HG03354 (cell line): ENCODE measurements around the gene WDR37.
A peak's percentile ranks its signal among the peaks of the same experiment; 100 is the strongest.
"Not testable (repeated sequence)": the region's sequence is repeated elsewhere in the genome, so short reads cannot be mapped to it uniquely, and the experiment has no call there.

Source experiments
- ATAC-seq: cut with Tn5 transposase; IDR thresholded peaks from one replicate; pipeline ENCODE4 v1.9.1; 2021; ENCODE audit warnings: mild to moderate bottlenecking; ENCODE audit not compliant: unreplicated experiment, poor library complexity, severe bottlenecking

The WDR37 gene

GRCh38 chr10:1100691-1101368 lies 44.6 kb downstream of the WDR37 start:
- no peak for ATAC-seq

GRCh38 chr10:1101946-1102345 lies 45.8 kb downstream of the WDR37 start:
- ATAC-seq = no peak

- ATAC-seq = no peak
Observed at GRCh38 chr10:1102416-1102815, 46.2 kb downstream of the WDR37 start.

GRCh38 chr10:1102831-1103230 lies 46.6 kb downstream of the WDR37 start:
- ATAC-seq = no peak

GRCh38 chr10:1103551-1103950 lies 47.4 kb downstream of the WDR37 start:
- ATAC-seq = no peak

- no peak for ATAC-seq
Observed at GRCh38 chr10:1104971-1105370, 48.8 kb downstream of the WDR37 start.

GRCh38 chr10:1107004-1107403 lies 50.8 kb downstream of the WDR37 start:
- ATAC-seq = no peak

GRCh38 chr10:1107679-1108078 lies 51.5 kb downstream of the WDR37 start:
- no peak for ATAC-seq

- peak; percentile 91 for ATAC-seq
Observed at GRCh38 chr10:1109795-1110673, 53.8 kb downstream of the WDR37 start.

- ATAC-seq = no peak
Observed at GRCh38 chr10:1110674-1111119, 54.5 kb downstream of the WDR37 start.

GRCh38 chr10:1114315-1114714 lies 58.1 kb downstream of the WDR37 start:
- ATAC-seq = no peak

- no peak for ATAC-seq
Observed at GRCh38 chr10:1114719-1115606, 58.8 kb downstream of the WDR37 start.

GRCh38 chr10:1115607-1115955 lies 59.4 kb downstream of the WDR37 start:
- no peak for ATAC-seq

- ATAC-seq = no peak
Observed at GRCh38 chr10:1116051-1116450, 59.9 kb downstream of the WDR37 start.

- ATAC-seq = no peak
Observed at GRCh38 chr10:1116696-1117280, 60.6 kb downstream of the WDR37 start.

- no peak for ATAC-seq
Observed at GRCh38 chr10:1117651-1118050, 61.5 kb downstream of the WDR37 start.

- ATAC-seq = not testable (repeated sequence)
Observed at GRCh38 chr10:1118318-1118717, 62.1 kb downstream of the WDR37 start.

- no peak for ATAC-seq
Observed at GRCh38 chr10:1119027-1119426, 62.8 kb downstream of the WDR37 start.

- ATAC-seq = no peak
Observed at GRCh38 chr10:1119501-1119900, 63.3 kb downstream of the WDR37 start.

GRCh38 chr10:1120306-1120705 lies 64.1 kb downstream of the WDR37 start:
- no peak for ATAC-seq
